Fibroblast of lung (primary cell): ENCODE data around the gene CRKL.

ENCODE experiments used
- EZH2 ChIP-seq: IDR thresholded peaks from 2 replicates; pipeline ENCODE4 v1.5.1; 2012; ENCODE audit warnings: low read length, control low read depth, mild to moderate bottlenecking; ENCODE audit errors: missing control alignments
- TF ChIP-seq, protein P1 (sequence below), 2 donors: IDR thresholded peaks in 1 of 2; conservative IDR thresholded peaks in 1 of 2; 1 replicate in 1 of 2; 2 replicates in 1 of 2; pipeline ENCODE4 v1.5.1; 2011 to 2012; ENCODE audit warnings: low read length in 2 of 2, control low read depth in 1 of 2, inconsistent platforms in 1 of 2, low read depth in 1 of 2, mild to moderate bottlenecking in 1 of 2

DNA sequence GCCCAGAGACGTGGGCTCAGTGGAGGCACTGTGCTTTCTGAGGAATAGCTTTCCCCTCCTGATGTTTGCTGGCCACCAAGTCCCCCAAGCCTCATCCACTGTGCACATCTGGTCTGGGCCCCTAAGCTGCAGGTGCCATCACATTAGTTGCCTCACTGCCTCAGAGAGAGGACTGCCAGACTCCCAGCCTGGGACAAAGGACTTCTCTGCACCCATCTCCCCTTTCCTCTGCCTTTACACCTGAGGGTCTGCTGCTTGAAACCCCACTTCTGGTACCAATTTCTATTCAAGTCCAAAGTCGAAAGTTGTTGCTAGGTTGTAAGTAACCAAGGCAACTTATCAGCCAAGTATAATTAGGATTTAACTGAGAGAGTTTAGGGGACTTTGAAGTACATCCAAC, 61.2 kb downstream of the CRKL start:
- TF ChIP-seq, protein P1, sequence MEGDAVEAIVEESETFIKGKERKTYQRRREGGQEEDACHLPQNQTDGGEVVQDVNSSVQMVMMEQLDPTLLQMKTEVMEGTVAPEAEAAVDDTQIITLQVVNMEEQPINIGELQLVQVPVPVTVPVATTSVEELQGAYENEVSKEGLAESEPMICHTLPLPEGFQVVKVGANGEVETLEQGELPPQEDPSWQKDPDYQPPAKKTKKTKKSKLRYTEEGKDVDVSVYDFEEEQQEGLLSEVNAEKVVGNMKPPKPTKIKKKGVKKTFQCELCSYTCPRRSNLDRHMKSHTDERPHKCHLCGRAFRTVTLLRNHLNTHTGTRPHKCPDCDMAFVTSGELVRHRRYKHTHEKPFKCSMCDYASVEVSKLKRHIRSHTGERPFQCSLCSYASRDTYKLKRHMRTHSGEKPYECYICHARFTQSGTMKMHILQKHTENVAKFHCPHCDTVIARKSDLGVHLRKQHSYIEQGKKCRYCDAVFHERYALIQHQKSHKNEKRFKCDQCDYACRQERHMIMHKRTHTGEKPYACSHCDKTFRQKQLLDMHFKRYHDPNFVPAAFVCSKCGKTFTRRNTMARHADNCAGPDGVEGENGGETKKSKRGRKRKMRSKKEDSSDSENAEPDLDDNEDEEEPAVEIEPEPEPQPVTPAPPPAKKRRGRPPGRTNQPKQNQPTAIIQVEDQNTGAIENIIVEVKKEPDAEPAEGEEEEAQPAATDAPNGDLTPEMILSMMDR (conservative IDR thresholded peaks at IDR 0.05 in 1 of 2, IDR thresholded peaks at IDR 0.05 in 1 of 2; ENCODE audit: low read depth in 1 of 2, low read length in 2 of 2), result no peak
- TF ChIP-seq EZH2, result no peak
